GM12878 (cell line): ENCODE data around the gene RCOR1.

Experiments used
- CREB1 ChIP-seq: IDR thresholded peaks from 2 replicates; pipeline ENCODE4 v1.6.1; 2012; ENCODE audit warnings: low read depth, mild to moderate bottlenecking, inconsistent platforms
- HDAC2 ChIP-seq: fragments of 200-600 bp; sonication (generic); IDR thresholded peaks from 2 replicates; pipeline ENCODE4 v1.6.1; 2017
- NFYA ChIP-seq: IDR thresholded peaks from 2 replicates; pipeline ENCODE4 v1.6.1; 2011; ENCODE audit warnings: low read depth, mild to moderate bottlenecking, low read length, improper control_type of control experiment, borderline replicate concordance
- NRF1 ChIP-seq: conservative IDR thresholded peaks from 2 replicates; pipeline ENCODE4 v1.6.1; 2011; ENCODE audit warnings: mild to moderate bottlenecking, low read depth, low read length, improper control_type of control experiment
- POLR2A ChIP-seq: IDR thresholded peaks from 2 replicates; pipeline ENCODE4 v1.6.1; 2011; ENCODE audit warnings: low read depth, mild to moderate bottlenecking, low read length
- POLR2AphosphoS5 ChIP-seq: IDR thresholded peaks from 2 replicates; pipeline ENCODE4 v1.6.1; 2011; ENCODE audit warnings: mild to moderate bottlenecking, low read length, inconsistent platforms
- SIX5 ChIP-seq: IDR thresholded peaks from 2 replicates; pipeline ENCODE4 v1.6.1; 2011; ENCODE audit warnings: mild to moderate bottlenecking, low read depth, low read length, moderate library complexity; ENCODE audit not compliant: severe bottlenecking
- SUPT20H ChIP-seq: IDR thresholded peaks from 2 replicates; pipeline ENCODE4 v1.6.1; 2011; ENCODE audit warnings: low read depth, mild to moderate bottlenecking, low read length, moderate library complexity, borderline replicate concordance; ENCODE audit not compliant: control insufficient read depth
- TCF12 ChIP-seq: IDR thresholded peaks from 2 replicates; pipeline ENCODE4 v1.6.1; 2011; ENCODE audit warnings: low read depth, mild to moderate bottlenecking, low read length
- ZNF274 ChIP-seq: IDR thresholded peaks from one replicate; pipeline ENCODE4 v1.8.0; 2011; ENCODE audit not compliant: insufficient read length, insufficient read depth
- TF ChIP-seq, protein P1 (sequence below): IDR thresholded peaks from 2 replicates; pipeline ENCODE4 v1.6.1; 2011; ENCODE audit warnings: mild to moderate bottlenecking, low read depth, low read length, moderate library complexity; ENCODE audit not compliant: insufficient replicate concordance
- TF ChIP-seq, protein P2 (sequence below), 3 experiments: IDR thresholded peaks in 2 of 3; conservative IDR thresholded peaks in 1 of 3; 2 replicates each; pipeline ENCODE4 v1.5.1; 2011; ENCODE audit warnings: low read depth in 3 of 3, low read length in 3 of 3, mild to moderate bottlenecking in 3 of 3, control low read depth in 2 of 3, moderate library complexity in 2 of 3, inconsistent platforms in 1 of 3, mixed read lengths in 1 of 3; ENCODE audit not compliant: control insufficient read depth in 2 of 3, insufficient read depth in 1 of 3; ENCODE audit errors: extremely low read depth in 1 of 3
- TF ChIP-seq, protein P3 (sequence below): IDR thresholded peaks from 2 replicates; pipeline ENCODE4 v1.6.1; 2012; ENCODE audit warnings: low read depth, low read length, improper control_type of control experiment
- TF ChIP-seq, protein P4 (sequence below): IDR thresholded peaks from 2 replicates; pipeline ENCODE4 v1.6.1; 2011; ENCODE audit warnings: borderline replicate concordance, low read depth, mild to moderate bottlenecking, moderate library complexity, low read length; ENCODE audit not compliant: insufficient read depth, poor library complexity, severe bottlenecking

DNA sequence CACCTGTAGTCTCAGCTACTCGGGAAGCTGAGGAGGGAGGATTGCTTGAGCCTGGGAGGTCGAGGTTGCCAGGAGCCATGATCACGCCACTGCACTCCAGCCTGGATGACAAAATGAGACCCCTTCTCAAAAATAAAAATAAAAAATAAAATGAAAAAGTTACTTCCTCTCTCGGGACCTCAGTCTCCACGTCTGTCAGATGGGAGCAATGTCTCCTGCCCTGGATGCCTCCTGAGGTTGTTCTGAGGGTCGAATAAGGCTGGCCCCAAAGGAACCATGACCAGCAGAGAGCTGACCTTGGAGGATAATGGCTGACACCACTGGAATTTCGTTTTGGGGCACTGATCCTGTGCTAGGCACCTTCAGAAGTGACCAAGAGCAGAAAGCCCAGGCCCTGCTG, 13.6 kb upstream of the RCOR1 start:
- TF ChIP-seq TCF12 (no peak), SUPT20H (no peak), ZNF274 (no peak), HDAC2 (no peak), NFYA (no peak), NRF1 (no peak), SIX5 (no peak), CREB1 (no peak), POLR2A (no peak), POLR2AphosphoS5 (no peak)
- TF ChIP-seq, protein P1, sequence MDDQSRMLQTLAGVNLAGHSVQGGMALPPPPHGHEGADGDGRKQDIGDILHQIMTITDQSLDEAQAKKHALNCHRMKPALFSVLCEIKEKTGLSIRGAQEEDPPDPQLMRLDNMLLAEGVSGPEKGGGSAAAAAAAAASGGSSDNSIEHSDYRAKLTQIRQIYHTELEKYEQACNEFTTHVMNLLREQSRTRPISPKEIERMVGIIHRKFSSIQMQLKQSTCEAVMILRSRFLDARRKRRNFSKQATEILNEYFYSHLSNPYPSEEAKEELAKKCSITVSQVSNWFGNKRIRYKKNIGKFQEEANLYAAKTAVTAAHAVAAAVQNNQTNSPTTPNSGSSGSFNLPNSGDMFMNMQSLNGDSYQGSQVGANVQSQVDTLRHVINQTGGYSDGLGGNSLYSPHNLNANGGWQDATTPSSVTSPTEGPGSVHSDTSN = no peak
- TF ChIP-seq, protein P2, sequence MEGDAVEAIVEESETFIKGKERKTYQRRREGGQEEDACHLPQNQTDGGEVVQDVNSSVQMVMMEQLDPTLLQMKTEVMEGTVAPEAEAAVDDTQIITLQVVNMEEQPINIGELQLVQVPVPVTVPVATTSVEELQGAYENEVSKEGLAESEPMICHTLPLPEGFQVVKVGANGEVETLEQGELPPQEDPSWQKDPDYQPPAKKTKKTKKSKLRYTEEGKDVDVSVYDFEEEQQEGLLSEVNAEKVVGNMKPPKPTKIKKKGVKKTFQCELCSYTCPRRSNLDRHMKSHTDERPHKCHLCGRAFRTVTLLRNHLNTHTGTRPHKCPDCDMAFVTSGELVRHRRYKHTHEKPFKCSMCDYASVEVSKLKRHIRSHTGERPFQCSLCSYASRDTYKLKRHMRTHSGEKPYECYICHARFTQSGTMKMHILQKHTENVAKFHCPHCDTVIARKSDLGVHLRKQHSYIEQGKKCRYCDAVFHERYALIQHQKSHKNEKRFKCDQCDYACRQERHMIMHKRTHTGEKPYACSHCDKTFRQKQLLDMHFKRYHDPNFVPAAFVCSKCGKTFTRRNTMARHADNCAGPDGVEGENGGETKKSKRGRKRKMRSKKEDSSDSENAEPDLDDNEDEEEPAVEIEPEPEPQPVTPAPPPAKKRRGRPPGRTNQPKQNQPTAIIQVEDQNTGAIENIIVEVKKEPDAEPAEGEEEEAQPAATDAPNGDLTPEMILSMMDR (IDR thresholded peaks at IDR 0.05 in 2 of 3, conservative IDR thresholded peaks at IDR 0.05 in 1 of 3; ENCODE audit: control insufficient read depth in 2 of 3, extremely low read depth in 1 of 3, insufficient read depth in 1 of 3, low read depth in 3 of 3, low read length in 3 of 3) = no peak
- TF ChIP-seq, protein P3, sequence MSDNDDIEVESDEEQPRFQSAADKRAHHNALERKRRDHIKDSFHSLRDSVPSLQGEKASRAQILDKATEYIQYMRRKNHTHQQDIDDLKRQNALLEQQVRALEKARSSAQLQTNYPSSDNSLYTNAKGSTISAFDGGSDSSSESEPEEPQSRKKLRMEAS = no peak
- TF ChIP-seq, protein P4, sequence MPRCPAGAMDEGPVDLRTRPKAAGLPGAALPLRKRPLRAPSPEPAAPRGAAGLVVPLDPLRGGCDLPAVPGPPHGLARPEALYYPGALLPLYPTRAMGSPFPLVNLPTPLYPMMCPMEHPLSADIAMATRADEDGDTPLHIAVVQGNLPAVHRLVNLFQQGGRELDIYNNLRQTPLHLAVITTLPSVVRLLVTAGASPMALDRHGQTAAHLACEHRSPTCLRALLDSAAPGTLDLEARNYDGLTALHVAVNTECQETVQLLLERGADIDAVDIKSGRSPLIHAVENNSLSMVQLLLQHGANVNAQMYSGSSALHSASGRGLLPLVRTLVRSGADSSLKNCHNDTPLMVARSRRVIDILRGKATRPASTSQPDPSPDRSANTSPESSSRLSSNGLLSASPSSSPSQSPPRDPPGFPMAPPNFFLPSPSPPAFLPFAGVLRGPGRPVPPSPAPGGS = no peak
